SK-N-SH (cell line): ENCODE measurements around the gene TFCP2. TPM values are rescaled to one million over a fixed set of nuclear protein-coding genes. Genes with fewer than 3 reads are reported as not detected.

Source experiments
- CTCF ChIA-PET: fragments of 300-600, 350-600 bp; formaldehyde crosslinking; extraction: SDS; loops from one replicate; lab custom pipeline; 2021; lab: Yijun Ruan, JAX
- POLR2A ChIA-PET: fragments of 350-600 bp; sonication (Branson Sonifier 250); formaldehyde crosslinking; extraction: SDS; loops from one replicate; lab custom pipeline; 2020; ENCODE audit warnings: antibody characterized with exemption, inconsistent platforms; lab: Yijun Ruan, JAX
- DNase-seq: peaks from one replicate; pipeline ENCODE4 v3.0.0; 2012
- H2AFZ ChIP-seq: fragments of 200-600 bp; sonication (generic); 2 replicates; pipeline ENCODE4 v1.8.1; 2016; ENCODE audit warnings: antibody characterized with exemption, mild to moderate bottlenecking, low read depth
- H3F3A ChIP-seq: fragments of 200-600 bp; sonication (generic); replicated peaks from 2 replicates; pipeline ENCODE3; 2016; ENCODE audit warnings: antibody characterized with exemption, mild to moderate bottlenecking; ENCODE audit not compliant: insufficient read depth
- H3K27ac ChIP-seq, 2 experiments: fragments of 200-500 bp in 1 of 2; fragments of 200-600 bp in 1 of 2; sonication (Bioruptor generic) in 1 of 2; sonication (generic), shearing (Covaris generic) in 1 of 2; 2 replicates each; pipeline versions ENCODE4 v1.5.1 to v1.6.1; 2014 to 2016; ENCODE audit warnings: low read depth in 2 of 2, inconsistent platforms in 1 of 2, low read length in 1 of 2, mild to moderate bottlenecking in 1 of 2, mixed read lengths in 1 of 2
- H3K27me3 ChIP-seq: fragments of 200-600 bp; sonication (generic), shearing (Covaris generic); 2 replicates; pipeline ENCODE4 v1.6.1; 2016; ENCODE audit warnings: mixed run types; ENCODE audit not compliant: insufficient read depth
- H3K36me3 ChIP-seq, 2 experiments: fragments of 200-500 bp in 1 of 2; fragments of 200-600 bp in 1 of 2; sonication (Bioruptor generic) in 1 of 2; sonication (generic) in 1 of 2; replicated peaks in 1 of 2; 2 replicates each; pipeline versions ENCODE3 to v1.5.1; 2014 to 2016; ENCODE audit warnings: low read length in 1 of 2, mild to moderate bottlenecking in 1 of 2; ENCODE audit not compliant: insufficient read depth in 2 of 2, control insufficient read depth in 1 of 2
- H3K4me1 ChIP-seq, 2 experiments: fragments of 200-500 bp in 1 of 2; fragments of 200-600 bp in 1 of 2; sonication (Bioruptor generic) in 1 of 2; sonication (generic), shearing (Covaris generic) in 1 of 2; 2 replicates each; pipeline versions ENCODE4 v1.5.1 to v1.6.1; 2014 to 2016; ENCODE audit warnings: low read depth in 1 of 2, low read length in 1 of 2, mixed run types in 1 of 2; ENCODE audit not compliant: insufficient read depth in 2 of 2, control insufficient read depth in 1 of 2
- H3K4me2 ChIP-seq: fragments of 200-600 bp; sonication (generic), shearing (Covaris generic); 2 replicates; pipeline ENCODE4 v1.6.1; 2017; ENCODE audit warnings: mixed run types
- H3K4me3 ChIP-seq, 2 experiments: fragments of 200-500 bp in 1 of 2; fragments of 200-600 bp in 1 of 2; sonication (Bioruptor generic) in 1 of 2; sonication (generic), shearing (Covaris generic) in 1 of 2; 2 replicates each; pipeline versions ENCODE4 v1.5.1 to v1.8.1; 2014 to 2016; ENCODE audit warnings: low read depth in 2 of 2, inconsistent platforms in 1 of 2, low read length in 1 of 2, mild to moderate bottlenecking in 1 of 2, mixed read lengths in 1 of 2, moderate library complexity in 1 of 2
- H3K79me2 ChIP-seq: fragments of 200-600 bp; sonication (generic); 2 replicates; pipeline ENCODE4 v1.8.1; 2017; ENCODE audit warnings: mild to moderate bottlenecking; ENCODE audit not compliant: insufficient read depth
- H3K9ac ChIP-seq: fragments of 200-600 bp; sonication (generic); 2 replicates; pipeline ENCODE4 v1.6.1; 2017; ENCODE audit warnings: mixed run types
- H3K9me2 ChIP-seq: fragments of 200-600 bp; sonication (generic); 2 replicates; pipeline ENCODE4 v1.6.1; 2017; ENCODE audit warnings: mixed run types
- H3K9me3 ChIP-seq: fragments of 200-600 bp; sonication (generic); 2 replicates; pipeline ENCODE4 v1.6.1; 2017; ENCODE audit warnings: mixed run types, mild to moderate bottlenecking, moderate library complexity
- H4K20me1 ChIP-seq: fragments of 200-600 bp; sonication (generic); 2 replicates; pipeline ENCODE4 v1.6.1; 2017; ENCODE audit warnings: mild to moderate bottlenecking, mixed run types; ENCODE audit not compliant: insufficient read depth
- EP300 ChIP-seq, 2 experiments: IDR thresholded peaks; 2 replicates each; pipeline versions ENCODE4 v1.4.0 to v1.6.1; 2012; ENCODE audit warnings: borderline replicate concordance in 1 of 2, low read depth in 1 of 2, low read length in 1 of 2
- FOXJ3 ChIP-seq: sonication (generic); formaldehyde crosslinking; IDR thresholded peaks from 2 replicates; pipeline ENCODE4 v1.5.1; 2020; ENCODE audit warnings: mild to moderate bottlenecking, missing genetic modification reagents
- GABPA ChIP-seq: IDR thresholded peaks from 2 replicates; pipeline ENCODE4 v1.4.0; 2012; ENCODE audit warnings: low read depth, mild to moderate bottlenecking
- MEF2A ChIP-seq: IDR thresholded peaks from 2 replicates; pipeline ENCODE4 v1.4.0; 2012; ENCODE audit warnings: low read depth, borderline replicate concordance
- RCOR1 ChIP-seq: fragments of 150-350 bp; IDR thresholded peaks from 2 replicates; pipeline ENCODE4 v1.6.1; 2017; ENCODE audit warnings: antibody characterized with exemption, low read length
- SIN3A ChIP-seq: IDR thresholded peaks from 2 replicates; pipeline ENCODE4 v1.6.1; 2012; ENCODE audit warnings: low read depth, mild to moderate bottlenecking, low read length, moderate library complexity, borderline replicate concordance
- TAF1 ChIP-seq: IDR thresholded peaks from 2 replicates; pipeline ENCODE4 v1.6.1; 2012; ENCODE audit warnings: low read depth, mild to moderate bottlenecking, low read length, moderate library complexity, borderline replicate concordance
- WGBS: methylation state at CpG from one replicate; pipeline ENCODE4 v1.1.6; 2017; ENCODE audit warnings: low lambda C conversion rate; 5-methylcytosine and 5-hydroxymethylcytosine counted together
- polyA plus RNA-seq, 3 experiments: library from polyadenylated mRNA; depleted of rRNA; stranded (reverse); fragments of >200 nt; gene quantifications; 2 replicates each; pipeline ENCODE4 v1.2.3, GENCODE V29; 2012
- TF ChIP-seq, protein P1 (sequence below): fragments of 150-350 bp; IDR thresholded peaks from 2 replicates; pipeline ENCODE4 v1.6.1; 2016; ENCODE audit warnings: mild to moderate bottlenecking, low read depth, low read length
- TF ChIP-seq, protein P2 (sequence below): fragments of 200-600 bp; sonication (generic); IDR thresholded peaks from 2 replicates; pipeline ENCODE4 v1.6.1; 2017; ENCODE audit warnings: antibody characterized with exemption, mild to moderate bottlenecking, moderate library complexity
- TF ChIP-seq, protein P3 (sequence below): IDR thresholded peaks from 2 replicates; pipeline ENCODE4 v1.4.0; 2012; ENCODE audit warnings: low read depth, borderline replicate concordance
- TF ChIP-seq, protein P4 (sequence below): IDR thresholded peaks from 2 replicates; pipeline ENCODE4 v1.4.0; 2012; ENCODE audit warnings: low read depth
- TF ChIP-seq, protein P5 (sequence below): IDR thresholded peaks from 2 replicates; pipeline ENCODE4 v1.6.1; 2012; ENCODE audit warnings: mild to moderate bottlenecking, low read depth, low read length, moderate library complexity

Gene TFCP2
- polyA plus RNA-seq, 1 of the 3 experiments (the other 2 are of a cell fraction), result 18.1 TPM

DNA sequence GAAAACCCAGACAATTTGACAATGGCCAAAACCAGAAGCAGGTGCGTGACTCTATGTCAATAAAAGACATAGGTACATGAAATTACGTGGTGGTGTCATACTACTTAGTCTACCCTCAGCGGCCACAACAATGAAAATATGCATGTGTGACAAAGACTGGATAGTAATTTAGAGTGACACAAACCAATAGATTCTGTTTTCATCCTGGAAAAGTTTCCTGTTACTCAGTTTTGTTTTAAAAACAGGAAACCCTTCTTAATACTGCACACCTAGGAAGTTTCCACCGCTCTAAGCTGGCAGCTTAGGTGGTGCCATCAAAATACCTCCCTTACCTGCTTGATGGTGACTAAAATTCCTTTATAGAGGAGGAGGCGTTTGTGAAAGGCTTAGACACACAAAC lies 29.8 kb upstream of the TFCP2 start (continued):
- TF ChIP-seq, protein P1, sequence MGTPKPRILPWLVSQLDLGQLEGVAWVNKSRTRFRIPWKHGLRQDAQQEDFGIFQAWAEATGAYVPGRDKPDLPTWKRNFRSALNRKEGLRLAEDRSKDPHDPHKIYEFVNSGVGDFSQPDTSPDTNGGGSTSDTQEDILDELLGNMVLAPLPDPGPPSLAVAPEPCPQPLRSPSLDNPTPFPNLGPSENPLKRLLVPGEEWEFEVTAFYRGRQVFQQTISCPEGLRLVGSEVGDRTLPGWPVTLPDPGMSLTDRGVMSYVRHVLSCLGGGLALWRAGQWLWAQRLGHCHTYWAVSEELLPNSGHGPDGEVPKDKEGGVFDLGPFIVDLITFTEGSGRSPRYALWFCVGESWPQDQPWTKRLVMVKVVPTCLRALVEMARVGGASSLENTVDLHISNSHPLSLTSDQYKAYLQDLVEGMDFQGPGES, result no peak

DNA sequence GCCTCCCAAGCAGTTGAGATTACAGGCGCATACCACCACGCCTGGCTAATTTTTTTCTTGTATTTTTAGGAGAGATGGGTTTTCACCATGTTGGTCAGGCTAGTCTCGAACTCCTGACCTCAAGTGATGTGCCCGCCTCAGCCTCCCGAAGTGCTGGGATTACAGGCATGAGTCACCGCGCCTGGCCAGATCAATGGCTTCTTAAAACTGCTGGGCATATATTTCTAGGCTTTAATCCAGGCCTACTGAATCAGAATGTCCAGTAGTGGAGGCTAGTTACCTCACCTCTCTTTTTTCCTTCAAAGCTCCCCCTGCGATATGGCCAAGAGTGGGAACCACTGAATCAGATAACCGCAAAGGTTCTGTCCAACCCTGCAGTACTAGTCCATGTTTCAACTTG lies 27.9 kb upstream of the TFCP2 start:
- TF ChIP-seq GABPA (no peak), TAF1 (no peak), SIN3A (no peak), EP300 (IDR thresholded peaks at IDR 0.05; ENCODE audit: borderline replicate concordance in 1 of 2, low read depth in 1 of 2, low read length in 1 of 2) (no peak), MEF2A (no peak), RCOR1 (no peak), FOXJ3 (CRISPR knock-in tag) (no peak)
- TF ChIP-seq, protein P2, sequence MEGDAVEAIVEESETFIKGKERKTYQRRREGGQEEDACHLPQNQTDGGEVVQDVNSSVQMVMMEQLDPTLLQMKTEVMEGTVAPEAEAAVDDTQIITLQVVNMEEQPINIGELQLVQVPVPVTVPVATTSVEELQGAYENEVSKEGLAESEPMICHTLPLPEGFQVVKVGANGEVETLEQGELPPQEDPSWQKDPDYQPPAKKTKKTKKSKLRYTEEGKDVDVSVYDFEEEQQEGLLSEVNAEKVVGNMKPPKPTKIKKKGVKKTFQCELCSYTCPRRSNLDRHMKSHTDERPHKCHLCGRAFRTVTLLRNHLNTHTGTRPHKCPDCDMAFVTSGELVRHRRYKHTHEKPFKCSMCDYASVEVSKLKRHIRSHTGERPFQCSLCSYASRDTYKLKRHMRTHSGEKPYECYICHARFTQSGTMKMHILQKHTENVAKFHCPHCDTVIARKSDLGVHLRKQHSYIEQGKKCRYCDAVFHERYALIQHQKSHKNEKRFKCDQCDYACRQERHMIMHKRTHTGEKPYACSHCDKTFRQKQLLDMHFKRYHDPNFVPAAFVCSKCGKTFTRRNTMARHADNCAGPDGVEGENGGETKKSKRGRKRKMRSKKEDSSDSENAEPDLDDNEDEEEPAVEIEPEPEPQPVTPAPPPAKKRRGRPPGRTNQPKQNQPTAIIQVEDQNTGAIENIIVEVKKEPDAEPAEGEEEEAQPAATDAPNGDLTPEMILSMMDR, result no peak
- TF ChIP-seq, protein P3, sequence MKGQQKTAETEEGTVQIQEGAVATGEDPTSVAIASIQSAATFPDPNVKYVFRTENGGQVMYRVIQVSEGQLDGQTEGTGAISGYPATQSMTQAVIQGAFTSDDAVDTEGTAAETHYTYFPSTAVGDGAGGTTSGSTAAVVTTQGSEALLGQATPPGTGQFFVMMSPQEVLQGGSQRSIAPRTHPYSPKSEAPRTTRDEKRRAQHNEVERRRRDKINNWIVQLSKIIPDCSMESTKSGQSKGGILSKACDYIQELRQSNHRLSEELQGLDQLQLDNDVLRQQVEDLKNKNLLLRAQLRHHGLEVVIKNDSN, result no peak
- TF ChIP-seq, protein P4, sequence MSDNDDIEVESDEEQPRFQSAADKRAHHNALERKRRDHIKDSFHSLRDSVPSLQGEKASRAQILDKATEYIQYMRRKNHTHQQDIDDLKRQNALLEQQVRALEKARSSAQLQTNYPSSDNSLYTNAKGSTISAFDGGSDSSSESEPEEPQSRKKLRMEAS, result no peak
- TF ChIP-seq, protein P5, sequence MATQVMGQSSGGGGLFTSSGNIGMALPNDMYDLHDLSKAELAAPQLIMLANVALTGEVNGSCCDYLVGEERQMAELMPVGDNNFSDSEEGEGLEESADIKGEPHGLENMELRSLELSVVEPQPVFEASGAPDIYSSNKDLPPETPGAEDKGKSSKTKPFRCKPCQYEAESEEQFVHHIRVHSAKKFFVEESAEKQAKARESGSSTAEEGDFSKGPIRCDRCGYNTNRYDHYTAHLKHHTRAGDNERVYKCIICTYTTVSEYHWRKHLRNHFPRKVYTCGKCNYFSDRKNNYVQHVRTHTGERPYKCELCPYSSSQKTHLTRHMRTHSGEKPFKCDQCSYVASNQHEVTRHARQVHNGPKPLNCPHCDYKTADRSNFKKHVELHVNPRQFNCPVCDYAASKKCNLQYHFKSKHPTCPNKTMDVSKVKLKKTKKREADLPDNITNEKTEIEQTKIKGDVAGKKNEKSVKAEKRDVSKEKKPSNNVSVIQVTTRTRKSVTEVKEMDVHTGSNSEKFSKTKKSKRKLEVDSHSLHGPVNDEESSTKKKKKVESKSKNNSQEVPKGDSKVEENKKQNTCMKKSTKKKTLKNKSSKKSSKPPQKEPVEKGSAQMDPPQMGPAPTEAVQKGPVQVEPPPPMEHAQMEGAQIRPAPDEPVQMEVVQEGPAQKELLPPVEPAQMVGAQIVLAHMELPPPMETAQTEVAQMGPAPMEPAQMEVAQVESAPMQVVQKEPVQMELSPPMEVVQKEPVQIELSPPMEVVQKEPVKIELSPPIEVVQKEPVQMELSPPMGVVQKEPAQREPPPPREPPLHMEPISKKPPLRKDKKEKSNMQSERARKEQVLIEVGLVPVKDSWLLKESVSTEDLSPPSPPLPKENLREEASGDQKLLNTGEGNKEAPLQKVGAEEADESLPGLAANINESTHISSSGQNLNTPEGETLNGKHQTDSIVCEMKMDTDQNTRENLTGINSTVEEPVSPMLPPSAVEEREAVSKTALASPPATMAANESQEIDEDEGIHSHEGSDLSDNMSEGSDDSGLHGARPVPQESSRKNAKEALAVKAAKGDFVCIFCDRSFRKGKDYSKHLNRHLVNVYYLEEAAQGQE, result no peak
- TF ChIP-seq, all 33 proteins: peak for 0
- no peak for DNase-seq

More for the DNA sequence above, 27.9 kb upstream of the TFCP2 start:
- no peaks in the 10 kb centered on the region for H3K9me3 ChIP-seq
- POLR2A ChIA-PET, result no interaction called here
- H3K4me1 ChIP-seq, result no peaks in the 10 kb centered on the region
- no peak overlapping the region for H2AFZ ChIP-seq
- no peaks in the 10 kb centered on the region for H4K20me1 ChIP-seq
- H3K79me2 ChIP-seq, result no peaks in the 10 kb centered on the region
- no peaks in the 10 kb centered on the region for H3K9me2 ChIP-seq
- H3F3A ChIP-seq, result no peaks in the 10 kb centered on the region
- no peak overlapping the region for H3K9ac ChIP-seq
- no peak overlapping the region for H3K27ac ChIP-seq
- CTCF ChIA-PET, result no interaction called here
- WGBS, result 94% methylated on average over 9 of the region's 9 CpGs
- H3K36me3 ChIP-seq, result no peaks in the 10 kb centered on the region
- H3K4me3 ChIP-seq, result no peak overlapping the region
- no peak overlapping the region for H3K4me2 ChIP-seq
- H3K27me3 ChIP-seq, result no peaks in the 10 kb centered on the region
